Measurements from ENCODE around the gene CLN3.

CLN3 gene

GRCh38 chr16:28520672-28521071, 28.8 kb upstream of the CLN3 start:
- no peak overlapping the region for H3K9ac ChIP-seq (ENCODE audit: low read length)
- no peaks in the 10 kb centered on the region for H3K9me3 ChIP-seq (ENCODE audit: insufficient read depth, low read depth, low read length)
- H3K4me3 ChIP-seq (ENCODE audit: low read depth, low read length): no peak overlapping the region
- no peak overlapping the region for H3K23ac ChIP-seq (ENCODE audit: low read length)
- H2AK5ac ChIP-seq (ENCODE audit: low read length): peak overlapping the region; percentile 86
- H3K27ac ChIP-seq (ENCODE audit: low read depth, low read length): no peak overlapping the region
- H3K14ac ChIP-seq (ENCODE audit: low read length): no peak overlapping the region
- H4K91ac ChIP-seq (ENCODE audit: low read depth, low read length): no peak overlapping the region
- no peak overlapping the region for H3K4ac ChIP-seq (ENCODE audit: low read depth, low read length)
- DNase-seq: no peak
- no CpG with 5 or more reads among the region's 7 CpGs for WGBS (ENCODE audit: extremely low coverage, insufficient coverage, insufficient read length)
- H2BK12ac ChIP-seq (ENCODE audit: low read length): no peak overlapping the region
- no peak overlapping the region for H3K4me2 ChIP-seq (ENCODE audit: low read length)
- H4K12ac ChIP-seq (ENCODE audit: low read depth, low read length): no peak overlapping the region
- no peaks in the 10 kb centered on the region for H3K79me2 ChIP-seq (ENCODE audit: control insufficient read depth, insufficient read depth, low read length, poor library complexity)
- H2AFZ ChIP-seq (ENCODE audit: insufficient read depth, low read length, poor library complexity): no peak overlapping the region
- peaks cover 5% of the 10 kb centered on the region for H3K79me1 ChIP-seq (ENCODE audit: low read length)
- H3K36me3 ChIP-seq (ENCODE audit: control insufficient read depth in 1 of 2, insufficient read depth in 2 of 2, low read length in 2 of 2): no peaks in the 10 kb centered on the region
- H3K27me3 ChIP-seq (ENCODE audit: insufficient read depth, low read length): no peaks in the 10 kb centered on the region
- H4K8ac ChIP-seq (ENCODE audit: low read depth, low read length): no peak overlapping the region
- H2BK120ac ChIP-seq (ENCODE audit: insufficient read depth, low read length, poor library complexity): no peak overlapping the region
- peaks cover 0 to 3% of the 10 kb centered on the region in 2 experiments for H3K4me1 ChIP-seq (ENCODE audit: control insufficient read depth in 1 of 2, insufficient read depth in 2 of 2, low read length in 2 of 2)
- H3K18ac ChIP-seq (ENCODE audit: low read length): no peak overlapping the region
- no peak overlapping the region for H2BK5ac ChIP-seq (ENCODE audit: low read depth, low read length, poor library complexity)

- H3K36me3 ChIP-seq (ENCODE audit: control insufficient read depth in 1 of 2, insufficient read depth in 2 of 2, low read length in 2 of 2): no peaks in the 10 kb centered on the region
- WGBS (ENCODE audit: extremely low coverage, insufficient coverage, insufficient read length): no CpG with 5 or more reads among the region's 7 CpGs
Measured at GRCh38 chr16:28514246-28514645, 22.4 kb upstream of the CLN3 start.

GRCh38 chr16:28513484-28514181, 21.8 kb upstream of the CLN3 start:
- no CpG with 5 or more reads among the region's 12 CpGs for WGBS (ENCODE audit: extremely low coverage, insufficient coverage, insufficient read length)
- Histone ChIP-seq H3K4ac (ENCODE audit: low read depth, low read length) (peak overlapping the region; percentile 65), H3K36me3 (ENCODE audit: control insufficient read depth in 1 of 2, insufficient read depth in 2 of 2, low read length in 2 of 2) (no peaks in the 10 kb centered on the region), H3K18ac (ENCODE audit: low read length) (peak overlapping the region; percentile 77), H2AFZ (ENCODE audit: insufficient read depth, low read length, poor library complexity) (peak overlapping the region; percentile 39), H3K27me3 (ENCODE audit: insufficient read depth, low read length) (no peaks in the 10 kb centered on the region), H4K8ac (ENCODE audit: low read depth, low read length) (peak overlapping the region; percentile 83), H2BK5ac (ENCODE audit: low read depth, low read length, poor library complexity) (peak overlapping the region; percentile 87), H2BK120ac (ENCODE audit: insufficient read depth, low read length, poor library complexity) (peak overlapping the region; percentile 95), H3K9me3 (ENCODE audit: insufficient read depth, low read depth, low read length) (no peaks in the 10 kb centered on the region), H4K91ac (ENCODE audit: low read depth, low read length) (peak overlapping the region; percentile 98), H3K23ac (ENCODE audit: low read length) (no peak overlapping the region), H3K27ac (ENCODE audit: low read depth, low read length) (peak overlapping the region; percentile 89), H3K4me3 (ENCODE audit: low read depth, low read length) (no peak overlapping the region), H2AK5ac (ENCODE audit: low read length) (peak overlapping the region; percentile 85), H3K4me2 (ENCODE audit: low read length) (peak overlapping the region; percentile 18), H3K79me2 (ENCODE audit: control insufficient read depth, insufficient read depth, low read length, poor library complexity) (no peaks in the 10 kb centered on the region), H3K4me1 (ENCODE audit: control insufficient read depth in 1 of 2, insufficient read depth in 2 of 2, low read length in 2 of 2) (peaks cover 9 to 14% of the 10 kb centered on the region in 2 experiments), H3K14ac (ENCODE audit: low read length) (peak overlapping the region; percentile 89), H3K79me1 (ENCODE audit: low read length) (peaks cover 16% of the 10 kb centered on the region), H4K12ac (ENCODE audit: low read depth, low read length) (peak overlapping the region; percentile 80), H2BK12ac (ENCODE audit: low read length) (peak overlapping the region; percentile 100), H3K9ac (ENCODE audit: low read length) (no peak overlapping the region)
- no peak for DNase-seq

More at GRCh38 chr16:28514246-28514645, 22.4 kb upstream of the CLN3 start:
- H3K9me3 ChIP-seq (ENCODE audit: insufficient read depth, low read depth, low read length): no peaks in the 10 kb centered on the region
- no peak overlapping the region for H3K23ac ChIP-seq (ENCODE audit: low read length)
- H3K4me3 ChIP-seq (ENCODE audit: low read depth, low read length): no peak overlapping the region
- peak overlapping the region; percentile 89 for H3K14ac ChIP-seq (ENCODE audit: low read length)
- H3K9ac ChIP-seq (ENCODE audit: low read length): no peak overlapping the region
- H3K18ac ChIP-seq (ENCODE audit: low read length): peak overlapping the region; percentile 13
- H3K4me2 ChIP-seq (ENCODE audit: low read length): no peak overlapping the region
- no peak for DNase-seq
- peaks cover 9 to 14% of the 10 kb centered on the region in 2 experiments for H3K4me1 ChIP-seq (ENCODE audit: control insufficient read depth in 1 of 2, insufficient read depth in 2 of 2, low read length in 2 of 2)
- H4K91ac ChIP-seq (ENCODE audit: low read depth, low read length): peak overlapping the region; percentile 75
- no peak overlapping the region for H2AFZ ChIP-seq (ENCODE audit: insufficient read depth, low read length, poor library complexity)
- H3K27me3 ChIP-seq (ENCODE audit: insufficient read depth, low read length): no peaks in the 10 kb centered on the region
- peak overlapping the region; percentile 3 for H2BK5ac ChIP-seq (ENCODE audit: low read depth, low read length, poor library complexity)
- peak overlapping the region; percentile 79 for H3K27ac ChIP-seq (ENCODE audit: low read depth, low read length)
- H2BK120ac ChIP-seq (ENCODE audit: insufficient read depth, low read length, poor library complexity): peak overlapping the region; percentile 89
- peak overlapping the region; percentile 97 for H2BK12ac ChIP-seq (ENCODE audit: low read length)
- H3K79me2 ChIP-seq (ENCODE audit: control insufficient read depth, insufficient read depth, low read length, poor library complexity): no peaks in the 10 kb centered on the region
- peak overlapping the region; percentile 70 for H4K8ac ChIP-seq (ENCODE audit: low read depth, low read length)
- H3K4ac ChIP-seq (ENCODE audit: low read depth, low read length): peak overlapping the region; percentile 5
- H2AK5ac ChIP-seq (ENCODE audit: low read length): peak overlapping the region; percentile 8
- H3K79me1 ChIP-seq (ENCODE audit: low read length): peaks cover 16% of the 10 kb centered on the region
- H4K12ac ChIP-seq (ENCODE audit: low read depth, low read length): no peak overlapping the region

- DNase-seq: no peak
- Histone ChIP-seq H3K14ac (ENCODE audit: low read length) (no peak overlapping the region), H4K12ac (ENCODE audit: low read depth, low read length) (no peak overlapping the region), H2BK5ac (ENCODE audit: low read depth, low read length, poor library complexity) (no peak overlapping the region), H3K27ac (ENCODE audit: low read depth, low read length) (no peak overlapping the region), H4K8ac (ENCODE audit: low read depth, low read length) (peak overlapping the region; percentile 5), H2AK5ac (ENCODE audit: low read length) (peak overlapping the region; percentile 20), H3K18ac (ENCODE audit: low read length) (no peak overlapping the region), H3K4me2 (ENCODE audit: low read length) (no peak overlapping the region), H3K23ac (ENCODE audit: low read length) (no peak overlapping the region), H3K36me3 (ENCODE audit: control insufficient read depth in 1 of 2, insufficient read depth in 2 of 2, low read length in 2 of 2) (no peaks in the 10 kb centered on the region), H4K91ac (ENCODE audit: low read depth, low read length) (peak overlapping the region; percentile 45), H2BK120ac (ENCODE audit: insufficient read depth, low read length, poor library complexity) (peak overlapping the region; percentile 12), H3K4ac (ENCODE audit: low read depth, low read length) (no peak overlapping the region), H3K4me1 (ENCODE audit: control insufficient read depth in 1 of 2, insufficient read depth in 2 of 2, low read length in 2 of 2) (peaks cover 9 to 14% of the 10 kb centered on the region in 2 experiments), H3K27me3 (ENCODE audit: insufficient read depth, low read length) (no peaks in the 10 kb centered on the region), H2AFZ (ENCODE audit: insufficient read depth, low read length, poor library complexity) (no peak overlapping the region), H2BK12ac (ENCODE audit: low read length) (peak overlapping the region; percentile 71), H3K9me3 (ENCODE audit: insufficient read depth, low read depth, low read length) (no peaks in the 10 kb centered on the region), H3K4me3 (ENCODE audit: low read depth, low read length) (no peak overlapping the region), H3K79me1 (ENCODE audit: low read length) (peaks cover 16% of the 10 kb centered on the region), H3K79me2 (ENCODE audit: control insufficient read depth, insufficient read depth, low read length, poor library complexity) (no peaks in the 10 kb centered on the region), H3K9ac (ENCODE audit: low read length) (no peak overlapping the region)
- no CpG with 5 or more reads among the region's 21 CpGs for WGBS (ENCODE audit: extremely low coverage, insufficient coverage, insufficient read length)
Measured at GRCh38 chr16:28511801-28512789, 20.2 kb upstream of the CLN3 start.
